NCI-H748 (cell line): ENCODE data around the gene GAS2L1.

Experiments used
- DNase-seq: peaks from one replicate; lab custom pipeline; 2025; ENCODE audit not compliant: unreplicated experiment; lab: John Stamatoyannopoulos, UW

The GAS2L1 gene

DNA sequence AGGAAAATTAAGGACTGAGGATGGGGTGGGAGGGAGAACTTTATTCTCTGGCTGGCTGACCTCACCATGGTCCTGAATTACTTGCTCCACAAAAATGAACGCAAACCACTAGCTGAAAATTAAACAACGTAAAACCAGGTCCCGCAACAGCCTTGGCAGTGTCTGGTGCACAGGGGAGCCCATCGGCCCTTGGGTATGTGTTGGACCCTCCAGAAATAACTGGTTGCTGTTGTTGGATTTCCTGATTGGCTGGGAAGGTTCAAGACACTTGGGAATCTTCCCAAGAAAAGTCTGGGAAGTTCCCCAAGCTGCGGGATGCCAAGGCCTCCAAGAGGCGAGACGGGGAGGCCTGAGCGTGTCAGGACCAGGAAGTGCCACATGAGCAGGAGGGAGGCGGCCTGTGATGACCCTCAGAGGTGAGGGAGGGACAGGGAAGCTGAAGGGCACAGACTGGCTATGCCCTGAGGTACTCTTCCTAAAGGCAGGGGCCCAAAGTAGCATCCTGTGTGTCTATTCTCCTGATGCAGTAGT is 19.4 kb downstream of the GAS2L1 start:
- no peak for DNase-seq

DNA sequence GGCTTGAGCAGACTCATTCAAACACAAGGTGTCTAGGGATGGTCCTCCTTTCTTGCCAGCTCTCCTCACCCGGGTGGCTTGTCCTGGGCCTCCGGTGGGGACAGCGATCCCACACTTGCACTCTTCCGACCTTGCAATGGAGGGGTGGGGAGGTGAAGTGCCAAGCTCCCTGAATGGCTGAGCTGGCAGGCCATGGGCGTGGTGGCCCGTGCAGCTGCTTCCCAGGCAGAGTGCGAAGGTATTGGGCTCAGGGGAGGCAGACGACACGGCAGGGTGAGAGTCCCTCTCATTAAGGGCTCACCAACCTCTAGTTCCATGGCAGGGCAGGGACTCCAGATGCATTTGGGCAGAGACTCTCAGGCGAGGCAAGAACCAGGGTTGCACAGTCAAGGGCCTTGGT is 20.0 kb downstream of the GAS2L1 start:
- DNase-seq, result no peak

DNA sequence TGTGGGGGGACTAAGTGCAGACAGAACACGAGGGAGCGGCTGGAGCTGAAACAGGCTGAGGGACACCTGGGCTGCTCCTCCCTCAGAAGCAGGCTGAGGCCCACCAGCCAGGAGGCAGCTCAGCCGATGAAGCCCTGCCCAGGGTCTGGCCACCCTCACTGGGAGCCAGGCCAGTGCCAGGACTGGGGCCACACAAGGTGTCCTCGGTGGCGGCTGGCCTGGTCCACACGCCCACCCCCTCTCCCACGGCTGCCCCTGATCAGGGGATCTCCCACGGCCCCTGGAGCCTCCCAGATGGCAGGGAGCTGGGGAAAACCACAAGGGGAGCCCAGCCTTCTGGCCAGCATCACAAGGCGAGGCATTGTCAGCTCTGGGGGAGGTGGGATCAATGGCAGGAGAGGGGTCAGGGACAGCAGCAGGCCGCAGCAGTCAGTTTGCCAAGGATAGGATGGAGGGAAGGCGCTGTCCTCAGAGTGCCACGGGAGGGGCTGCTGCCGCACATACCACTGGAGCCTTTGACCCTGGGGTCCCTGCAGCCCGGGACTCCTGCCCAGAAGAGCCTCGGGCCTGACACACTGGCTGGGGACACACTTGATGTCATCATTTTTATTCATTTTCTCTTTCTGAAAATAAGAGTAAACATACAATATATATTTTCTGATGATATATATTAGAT is 20.8 kb downstream of the GAS2L1 start:
- no peak for DNase-seq

DNA sequence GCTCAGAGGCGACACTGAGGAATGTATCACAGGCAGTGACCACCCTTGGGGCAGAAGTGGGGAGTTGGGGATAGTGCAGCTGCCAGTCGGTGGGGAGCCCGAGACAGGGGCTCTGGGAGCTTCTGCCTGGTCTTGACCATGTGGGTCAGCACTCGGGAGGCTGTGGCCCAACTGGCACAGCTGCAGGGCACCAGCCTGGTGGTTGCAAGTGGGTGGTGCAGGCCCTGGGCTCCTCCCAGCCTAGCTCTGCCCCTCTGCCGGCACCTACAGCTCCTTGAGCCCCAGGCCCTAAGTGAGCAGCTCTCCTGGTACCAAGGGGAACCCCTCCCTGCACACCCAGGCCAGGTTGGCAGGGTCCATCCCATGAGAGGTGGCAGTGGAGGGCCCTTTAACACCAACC is 21.6 kb downstream of the GAS2L1 start:
- DNase-seq, result no peak

DNA sequence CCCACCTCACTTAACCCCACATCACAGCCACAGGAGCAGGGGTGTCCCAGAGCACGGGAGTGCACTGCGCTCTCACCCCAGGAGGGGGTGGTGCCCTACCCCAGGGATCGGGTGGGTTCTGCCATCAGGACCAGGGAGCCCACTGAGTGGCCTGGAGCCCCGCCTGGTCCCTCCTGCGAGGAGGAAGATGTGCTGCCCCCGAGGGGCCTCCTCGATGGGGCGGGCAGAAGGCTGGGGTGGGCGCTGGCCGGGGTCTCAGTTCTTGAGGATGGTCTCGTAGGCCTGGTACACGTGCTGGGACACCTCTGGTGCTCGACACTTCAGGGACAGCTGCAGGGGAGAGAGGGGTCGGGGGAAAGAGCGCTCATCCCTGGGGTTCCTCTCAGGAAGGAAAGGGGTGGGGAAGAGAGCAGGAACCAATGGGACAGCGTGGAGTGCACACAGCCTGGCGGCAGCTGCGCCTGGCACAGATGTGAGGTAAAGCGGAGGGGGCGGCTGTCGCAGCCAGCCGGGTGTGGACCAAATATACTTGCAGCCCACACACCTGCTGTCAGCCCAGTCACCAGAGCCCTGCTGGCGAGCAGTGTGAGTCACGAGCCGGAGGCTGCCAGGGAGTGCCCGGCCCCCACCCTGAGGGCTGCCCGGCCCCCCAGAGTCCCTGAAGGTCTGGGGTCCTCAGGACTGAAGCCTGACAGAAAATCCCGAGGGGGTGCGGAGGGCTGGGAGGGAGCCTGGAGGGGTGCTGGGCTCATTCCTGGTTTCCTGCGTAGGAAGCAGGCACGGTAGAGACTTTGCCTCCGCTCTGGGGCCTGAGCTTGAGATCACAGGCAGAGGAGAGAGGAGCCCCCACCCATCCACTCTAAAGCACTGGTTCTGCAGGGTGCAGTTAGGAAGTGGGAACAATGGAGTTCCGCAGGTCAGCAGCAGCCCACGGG is 22.4 kb downstream of the GAS2L1 start:
- no peak for DNase-seq

DNA sequence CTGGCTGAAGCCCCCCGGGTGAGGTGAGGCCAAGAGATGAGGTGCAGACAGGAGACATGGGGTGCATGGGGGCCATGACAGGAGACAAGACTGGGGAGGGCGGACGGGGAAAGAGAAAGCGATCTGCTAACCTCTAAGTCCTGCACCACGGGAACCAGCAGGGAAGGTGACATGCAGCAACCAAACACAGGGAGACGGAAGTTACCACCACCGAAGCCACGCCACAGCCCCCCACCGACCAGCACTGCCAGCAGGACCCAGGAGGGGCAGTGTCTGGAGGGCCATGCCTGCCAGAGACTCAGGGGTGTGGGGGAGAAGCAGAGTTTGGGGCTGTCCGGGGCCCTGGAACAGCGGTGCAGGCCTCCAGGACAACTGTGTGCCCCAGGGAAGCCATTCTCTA is 23.1 kb downstream of the GAS2L1 start:
- DNase-seq, result no peak

DNA sequence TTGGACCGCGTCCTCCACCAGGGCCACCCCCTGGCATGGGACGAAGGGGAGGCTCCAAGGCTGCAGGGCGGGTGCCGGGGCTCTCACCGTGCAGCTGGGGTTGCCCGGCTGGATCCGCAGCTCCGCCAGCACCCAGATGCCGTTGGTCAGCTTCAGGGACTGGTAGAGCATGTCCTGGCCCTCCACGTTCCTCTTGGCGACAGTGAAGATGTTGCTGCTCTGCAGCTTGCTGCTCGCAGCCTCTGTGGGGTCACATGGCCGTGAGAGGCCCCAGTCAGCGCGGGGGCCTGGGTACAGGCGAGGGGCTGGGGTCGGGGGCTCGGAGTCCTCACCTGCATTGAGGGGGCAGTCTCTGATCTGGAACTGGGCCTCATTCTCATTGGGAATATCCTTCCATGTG is 23.8 kb downstream of the GAS2L1 start:
- no peak for DNase-seq

DNA sequence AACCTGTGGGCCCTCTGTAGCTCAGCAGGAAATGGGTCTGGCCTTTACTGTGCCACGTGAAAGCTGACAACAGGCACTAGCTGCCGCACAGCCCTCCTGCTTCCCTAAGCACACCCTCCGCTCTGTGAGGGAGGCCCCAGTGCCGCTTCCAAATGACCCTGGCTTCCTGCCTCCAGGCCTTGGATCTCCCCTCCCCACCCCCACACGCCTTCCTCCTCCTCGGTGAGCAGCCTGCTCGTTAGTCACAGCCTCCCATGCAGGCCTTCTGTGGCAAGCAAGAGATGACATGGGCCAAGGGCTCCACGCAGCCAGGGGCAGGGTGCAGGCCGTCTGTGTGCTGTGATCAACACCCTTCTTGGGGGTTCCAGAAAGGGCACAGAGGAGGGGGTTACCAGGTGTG is 24.3 kb downstream of the GAS2L1 start:
- no peak for DNase-seq

DNA sequence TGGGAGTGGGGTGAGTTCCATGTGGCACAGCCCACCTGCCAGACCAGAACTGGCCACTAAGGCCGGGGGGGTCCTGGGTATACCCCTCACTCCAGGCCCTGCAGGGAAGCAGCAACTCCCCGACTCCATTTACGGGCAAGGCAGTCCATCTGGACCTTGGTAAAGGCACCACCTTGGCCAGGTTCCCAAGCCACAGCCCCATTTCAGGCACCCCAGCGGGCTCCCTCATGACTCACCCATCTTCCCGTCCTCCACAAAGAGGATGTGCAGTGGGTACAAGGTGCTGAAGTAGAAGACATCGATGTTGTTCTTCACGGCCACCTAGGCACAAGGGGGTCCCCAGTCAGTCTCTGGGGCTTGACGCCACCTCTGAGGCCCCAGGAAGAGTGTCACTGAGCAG is 24.8 kb downstream of the GAS2L1 start:
- no peak for DNase-seq

DNA sequence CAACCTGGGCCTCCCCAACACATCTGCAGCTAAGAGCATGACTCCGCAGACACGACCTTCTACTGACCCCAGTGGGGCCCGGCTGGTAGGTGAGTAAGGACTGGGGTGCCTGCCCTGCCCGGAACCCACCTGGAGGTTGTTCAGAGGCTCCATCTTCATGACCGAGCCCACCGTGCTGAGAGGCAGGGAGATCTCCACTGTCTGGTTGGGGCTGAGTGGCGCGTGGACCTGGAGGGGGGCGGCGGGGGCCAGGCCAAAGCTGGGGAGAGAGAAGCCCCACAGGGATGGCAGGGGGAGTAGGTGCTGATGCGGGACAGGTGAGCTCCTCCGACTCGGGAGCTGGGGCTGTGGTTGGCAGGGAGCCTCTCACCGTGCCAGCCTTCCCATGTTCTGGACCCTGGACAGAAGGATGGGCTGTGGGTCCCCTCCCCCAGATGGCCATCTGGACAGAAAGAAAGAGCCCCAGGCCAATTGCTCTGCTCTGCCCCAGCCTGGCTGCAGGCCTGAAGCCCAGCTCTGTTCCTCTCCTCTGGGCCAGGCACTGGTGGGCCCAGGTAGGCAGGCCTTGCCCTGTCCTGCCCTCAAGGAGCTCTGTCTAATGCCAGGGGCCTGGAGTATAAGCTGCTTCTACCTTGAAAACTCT is 25.3 kb downstream of the GAS2L1 start:
- no peak for DNase-seq

DNA sequence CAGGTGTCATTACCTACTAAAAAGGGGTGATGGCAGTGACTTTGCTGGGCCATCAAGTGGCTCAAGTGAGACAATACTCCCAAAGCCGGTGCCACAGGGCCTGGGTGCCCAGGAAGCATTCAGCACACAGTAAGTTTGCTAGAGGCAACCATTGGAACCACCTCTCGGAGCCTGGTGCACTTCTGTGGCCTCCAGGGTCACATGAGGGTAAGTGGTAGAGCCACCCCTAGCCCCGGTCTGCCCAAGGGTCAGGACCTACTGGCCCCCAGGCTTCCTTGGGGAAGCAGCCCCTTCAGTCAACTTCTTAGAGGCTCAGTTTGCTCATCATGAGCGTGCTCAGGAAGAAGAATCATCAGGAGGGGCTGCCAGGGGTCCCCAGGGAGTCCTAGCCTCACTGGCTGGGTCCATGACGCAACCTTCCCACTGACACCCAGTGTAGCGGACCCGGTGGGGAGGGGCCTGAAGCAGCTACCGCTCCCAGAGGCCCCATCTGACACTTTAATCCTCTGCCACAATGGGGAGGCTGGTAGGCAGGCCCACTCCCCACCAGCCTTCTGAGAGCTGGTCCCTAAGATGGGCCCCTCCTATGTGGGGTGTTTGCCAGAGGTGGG is 26.5 kb downstream of the GAS2L1 start:
- DNase-seq, result no peak

DNA sequence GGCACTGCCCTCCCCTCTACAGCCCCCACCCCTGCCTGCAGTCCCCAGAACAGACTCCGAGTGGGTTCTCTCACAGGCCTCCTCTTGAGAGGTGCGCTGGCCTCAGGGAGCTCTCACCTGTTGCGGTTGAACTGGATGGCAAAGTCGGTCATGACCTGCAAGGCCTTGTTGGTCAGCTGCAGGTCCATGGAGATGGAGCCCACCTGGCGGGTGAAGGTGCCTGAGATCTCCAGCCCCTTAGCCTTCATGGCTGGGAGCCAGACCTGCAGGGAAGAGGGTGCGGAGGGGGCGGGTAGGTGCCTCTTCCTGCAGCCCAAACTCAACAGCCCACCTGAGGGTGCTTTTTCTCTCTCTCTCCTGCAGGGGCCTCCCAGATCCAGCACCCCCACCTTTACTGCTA is 27.7 kb downstream of the GAS2L1 start:
- no peak for DNase-seq

DNA sequence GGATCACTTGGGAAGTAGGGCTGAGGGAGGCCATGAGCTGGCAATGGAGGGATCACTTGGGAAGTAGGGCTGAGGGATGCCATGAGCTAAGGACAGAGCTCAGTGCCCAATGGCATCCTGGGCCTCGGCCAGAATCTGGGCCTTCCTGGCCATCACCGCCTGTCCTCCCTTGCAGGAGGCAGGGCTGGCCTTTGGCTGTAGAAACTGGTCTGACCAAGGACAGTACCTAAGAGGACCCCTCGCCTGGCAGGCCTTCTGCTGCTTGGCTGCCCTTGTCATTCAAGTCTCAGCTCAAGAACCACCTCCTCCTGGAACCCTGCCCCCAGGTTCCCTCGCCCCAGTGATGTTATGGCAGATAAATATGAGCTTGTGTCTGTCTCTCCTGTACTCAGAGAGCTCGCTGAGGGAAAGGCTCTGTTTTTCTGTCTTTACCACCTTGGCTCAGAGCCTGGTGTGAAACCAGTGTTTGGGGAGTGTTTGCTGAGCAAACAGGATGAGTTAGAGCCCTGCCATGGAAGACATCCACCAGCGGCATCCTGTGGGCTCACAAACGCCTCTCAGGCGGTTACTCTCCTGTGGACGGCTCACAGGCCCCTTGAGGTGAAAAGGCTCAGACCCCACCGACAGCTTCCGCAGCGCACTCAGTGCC is 28.4 kb downstream of the GAS2L1 start:
- DNase-seq, result no peak

DNA sequence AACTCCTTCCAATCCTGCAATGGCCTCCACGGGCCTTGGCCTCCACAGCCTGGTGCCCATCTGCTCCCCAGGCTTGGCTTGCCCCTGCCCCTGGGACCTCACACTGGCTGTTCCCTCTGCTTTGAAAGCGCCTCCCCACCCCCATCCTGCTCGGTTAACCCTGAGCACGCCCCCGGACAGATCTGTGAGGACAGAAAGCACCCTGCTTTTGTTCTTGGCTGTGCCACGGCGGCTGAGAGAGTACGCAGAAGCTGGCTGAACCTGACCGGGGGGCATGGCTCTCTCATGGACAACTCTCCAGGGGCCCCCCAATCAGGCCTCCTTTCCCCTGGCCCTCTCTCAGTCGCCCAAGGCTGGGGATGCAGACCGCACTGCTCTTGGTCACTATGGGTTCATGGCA is 29.2 kb downstream of the GAS2L1 start:
- no peak for DNase-seq

DNA sequence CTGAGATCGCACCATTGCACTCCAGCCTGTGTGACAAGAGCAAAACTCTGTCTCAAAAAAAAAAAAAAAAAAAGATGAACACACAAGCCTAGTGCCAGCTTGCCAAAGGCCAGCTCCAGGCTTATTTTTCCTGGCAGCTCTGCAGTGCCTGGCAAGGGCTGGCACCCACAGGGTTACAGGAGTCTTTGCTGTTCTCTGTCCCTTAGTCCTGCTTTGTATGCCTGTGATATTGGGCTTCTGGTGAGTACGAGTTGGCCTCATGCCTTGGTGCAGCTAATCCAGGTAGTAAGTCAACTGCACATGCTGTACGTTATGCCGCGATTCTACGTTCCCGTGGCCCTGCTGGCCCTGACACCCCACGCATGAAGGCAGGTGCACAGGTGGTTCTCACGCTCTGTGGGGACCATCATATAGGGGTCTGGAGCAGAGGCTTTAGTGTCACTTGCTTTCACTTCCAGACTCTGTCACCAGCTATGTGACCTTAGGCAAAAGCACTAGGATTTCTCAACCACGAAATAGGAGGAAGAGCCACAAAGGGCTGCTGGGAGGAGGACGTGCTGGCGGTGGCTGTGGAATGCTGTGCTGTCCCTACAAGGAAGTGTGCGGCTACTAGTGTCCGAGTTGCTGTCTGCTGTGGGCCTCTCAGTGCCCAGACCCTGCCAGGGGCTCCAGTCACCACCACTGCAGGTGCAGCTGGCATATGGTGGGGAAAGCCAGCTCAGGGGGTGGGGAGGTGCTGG is 30.5 kb downstream of the GAS2L1 start:
- no peak for DNase-seq

DNA sequence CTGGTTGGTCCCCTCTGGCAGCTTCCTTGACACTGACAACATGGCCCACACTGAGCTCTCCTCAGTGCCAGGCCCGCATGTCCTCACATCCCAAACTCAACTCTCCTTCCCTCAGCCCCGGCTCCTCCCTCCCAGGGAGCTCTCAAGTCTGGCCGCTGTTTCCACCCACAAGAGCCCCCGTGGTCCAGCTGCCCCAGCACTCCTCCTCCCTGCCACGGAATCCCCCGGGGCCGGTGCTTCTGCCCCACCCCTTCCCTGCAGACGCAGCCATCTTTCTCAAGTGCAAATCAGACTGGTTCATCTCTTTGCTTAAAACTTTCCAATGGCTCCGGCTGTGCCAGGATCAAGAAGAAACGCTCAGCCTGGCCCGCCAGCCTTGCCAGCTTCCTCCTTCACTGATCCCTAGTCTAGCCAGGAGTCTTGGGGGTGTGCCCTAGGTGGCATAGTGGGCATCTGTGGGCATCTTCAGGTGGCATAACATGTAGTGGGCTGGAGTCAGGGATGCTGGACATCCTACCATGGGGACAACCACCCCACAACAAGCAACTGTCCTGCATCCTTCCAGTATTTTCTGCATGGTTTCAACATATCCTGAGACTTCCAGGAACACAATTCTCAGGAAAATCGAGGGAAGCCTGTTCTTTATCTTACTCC is 31.3 kb downstream of the GAS2L1 start:
- DNase-seq, result no peak

DNA sequence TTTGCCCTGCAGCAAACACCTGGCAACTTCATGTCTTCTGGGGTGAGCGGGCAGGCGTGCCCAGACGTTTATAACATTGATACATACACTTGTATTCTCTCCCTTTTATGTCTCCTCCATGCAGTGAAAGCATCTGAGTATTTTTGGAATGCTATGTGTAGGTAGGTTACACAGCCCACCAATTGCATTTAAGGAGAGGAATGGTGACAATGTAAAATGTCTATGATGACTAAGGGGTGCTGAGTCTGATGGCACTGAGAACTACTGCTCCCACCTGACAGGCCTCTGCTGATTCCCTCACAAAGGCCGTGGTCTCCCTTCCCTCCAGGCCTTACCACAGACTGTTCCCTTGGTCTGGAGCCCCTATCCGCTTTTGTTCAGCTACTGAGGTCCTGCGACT is 31.9 kb downstream of the GAS2L1 start:
- DNase-seq, result no peak

DNA sequence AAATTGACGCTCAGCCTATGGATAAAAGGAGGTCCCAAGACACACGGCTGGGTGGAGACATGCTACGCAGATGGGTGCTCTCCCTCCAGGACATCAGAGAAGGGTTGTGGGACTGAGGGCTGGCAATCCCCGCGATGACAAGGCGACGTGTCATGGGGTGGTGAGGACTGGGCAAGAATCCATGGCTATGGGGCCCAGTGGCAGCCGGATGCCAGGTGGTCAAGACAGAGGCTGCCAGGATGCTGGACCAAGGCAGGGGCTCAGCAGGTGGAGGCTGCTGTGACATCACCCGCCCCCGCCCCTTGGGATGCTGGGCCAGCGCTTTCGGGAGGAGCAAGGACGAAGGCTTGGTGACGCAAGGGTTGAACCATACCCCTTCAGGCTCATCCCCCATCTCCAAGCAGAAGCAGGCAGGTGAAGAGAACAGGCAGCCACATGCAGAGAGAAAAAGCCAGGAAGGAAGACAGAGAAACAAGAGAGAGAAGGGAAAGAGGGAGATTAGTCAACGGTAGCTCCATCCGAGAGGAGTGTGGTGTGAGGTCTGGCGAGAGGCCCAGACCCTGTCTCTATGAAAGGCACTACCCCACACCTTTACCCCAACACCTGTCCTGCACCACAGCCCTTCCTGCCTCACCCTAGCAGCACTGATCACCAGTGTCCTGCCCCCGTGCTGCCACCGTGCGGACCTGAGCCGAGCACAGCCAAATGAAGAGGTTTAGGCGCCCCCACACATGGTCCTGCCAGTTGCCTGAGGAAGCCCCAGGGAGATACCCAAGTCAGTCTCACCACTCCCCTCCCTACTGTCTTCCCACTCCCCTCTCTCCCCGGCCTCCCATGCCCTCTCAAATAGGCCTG is 33.2 kb downstream of the GAS2L1 start:
- DNase-seq, result no peak

DNA sequence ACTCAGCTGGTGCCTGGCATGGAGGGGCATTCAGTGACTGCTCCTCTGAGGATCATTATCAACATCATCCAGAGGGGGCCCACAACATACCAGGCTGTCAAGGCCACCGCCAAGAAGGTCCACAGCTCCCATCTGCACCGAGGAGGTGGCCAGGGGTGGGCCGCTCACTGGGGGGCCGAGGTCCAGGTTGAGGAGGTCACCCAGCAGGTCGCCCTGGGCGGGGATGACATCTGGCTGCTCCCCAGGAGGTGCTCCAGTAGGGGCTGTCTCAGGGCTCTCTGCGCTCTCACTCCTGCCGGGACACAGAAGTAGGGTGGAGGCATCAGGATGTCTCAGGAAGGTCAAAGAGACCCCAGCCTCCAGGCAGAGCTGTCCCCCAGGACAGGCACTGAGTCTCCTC is 34.1 kb downstream of the GAS2L1 start:
- no peak for DNase-seq
